Measurements from ENCODE around the gene AR.

- TF ChIP-seq SUZ12 (IDR thresholded peaks at IDR 0.05; ENCODE audit: extremely low read depth, insufficient read depth, insufficient read length) (no peak), YY1 (IDR thresholded peaks at IDR 0.05; ENCODE audit: insufficient read depth, insufficient read length) (no peak), ZNF274 (IDR thresholded peaks at IDR 0.05; ENCODE audit: low read depth, low read length) (no peak)
These were observed 24.9 kb downstream of the AR start for GRCh38 chrX:67568769-67569168.
